SK-N-SH treated with all-trans-retinoic acid at 6 μM for 48 hours (cell line): ENCODE data around the gene GTF2F2.

Experiments used
- ATAC-seq: fragments of 200-7000 bp; cut with Tn5 transposase; 3 replicates; pipeline ENCODE4 v1.9.1; 2020; ENCODE audit warnings: mild to moderate bottlenecking, moderate library complexity
- BACH2 ChIP-seq: fragments of 250-450 bp; sonication (Bioruptor Pico); IDR thresholded peaks from 2 replicates; pipeline ENCODE4 v1.9.0; 2021; ENCODE audit warnings: mild to moderate bottlenecking, borderline replicate concordance
- CSDC2 ChIP-seq: fragments of 250-450 bp; sonication (Bioruptor Pico); IDR thresholded peaks from 2 replicates; pipeline ENCODE4 v1.5.0; 2020; ENCODE audit warnings: mild to moderate bottlenecking, moderate library complexity
- ESRRG ChIP-seq: fragments of 250-450 bp; sonication (Bioruptor Pico); IDR thresholded peaks from 2 replicates; pipeline ENCODE4 v1.6.1; 2021; ENCODE audit warnings: mild to moderate bottlenecking
- GLIS3 ChIP-seq: fragments of 250-450 bp; sonication (Bioruptor Pico); IDR thresholded peaks from 2 replicates; pipeline ENCODE4 v1.5.0; 2020; ENCODE audit warnings: mild to moderate bottlenecking, moderate library complexity
- ISL1 ChIP-seq: fragments of 250-450 bp; sonication (Bioruptor Pico); IDR thresholded peaks from 2 replicates; pipeline ENCODE4 v2.1.2; 2022; ENCODE audit warnings: mild to moderate bottlenecking, moderate library complexity
- OSR1 ChIP-seq: fragments of 250-450 bp; sonication (Bioruptor Pico); IDR thresholded peaks from 2 replicates; pipeline ENCODE4 v1.8.0; 2022; ENCODE audit warnings: moderate library complexity, mild to moderate bottlenecking, inconsistent platforms
- PPARA ChIP-seq: fragments of 250-450 bp; sonication (Bioruptor Pico); IDR thresholded peaks from 2 replicates; pipeline ENCODE4 v1.5.0; 2020; ENCODE audit warnings: mild to moderate bottlenecking, borderline replicate concordance
- SNAI2 ChIP-seq: fragments of 250-450 bp; sonication (Bioruptor Pico); IDR thresholded peaks from 2 replicates; pipeline ENCODE4 v1.5.0; 2020; ENCODE audit warnings: mild to moderate bottlenecking, moderate library complexity
- TCF4 ChIP-seq: fragments of 250-450 bp; sonication (Bioruptor Pico); IDR thresholded peaks from 2 replicates; pipeline ENCODE4 v1.8.0; 2021; ENCODE audit warnings: mild to moderate bottlenecking, moderate library complexity, borderline replicate concordance
- TOX ChIP-seq: fragments of 250-450 bp; sonication (Bioruptor Pico); IDR thresholded peaks from 2 replicates; pipeline ENCODE4 v1.8.0; 2021; ENCODE audit warnings: mild to moderate bottlenecking, moderate library complexity, borderline replicate concordance
- ZC3H10 ChIP-seq: fragments of 250-450 bp; sonication (Bioruptor Pico); IDR thresholded peaks from 2 replicates; pipeline ENCODE4 v1.5.1; 2021; ENCODE audit warnings: mild to moderate bottlenecking, moderate library complexity
- ZFP3 ChIP-seq: fragments of 250-450 bp; sonication (Bioruptor Pico); IDR thresholded peaks from 2 replicates; pipeline ENCODE4 v1.5.0; 2020; ENCODE audit warnings: mild to moderate bottlenecking, moderate library complexity
- ZFP30 ChIP-seq: fragments of 450-650 bp; formaldehyde crosslinking; IDR thresholded peaks from 2 replicates; pipeline ENCODE4 v1.5.0; 2022; ENCODE audit warnings: mild to moderate bottlenecking, moderate library complexity
- ZNF565 ChIP-seq: fragments of 450-650 bp; formaldehyde crosslinking; conservative IDR thresholded peaks from 2 replicates; pipeline ENCODE4 v1.5.0; 2020; ENCODE audit warnings: low read depth, mild to moderate bottlenecking, moderate library complexity
- ZNF70 ChIP-seq: fragments of 450-650 bp; formaldehyde crosslinking; IDR thresholded peaks from 2 replicates; pipeline ENCODE4 v1.5.0; 2020; ENCODE audit warnings: mild to moderate bottlenecking, moderate library complexity
- ZNF8 ChIP-seq: fragments of 450-650 bp; formaldehyde crosslinking; IDR thresholded peaks from 2 replicates; pipeline ENCODE4 v1.5.0; 2020; ENCODE audit warnings: mild to moderate bottlenecking, moderate library complexity
- TF ChIP-seq, protein P1 (sequence below): fragments of 250-450 bp; sonication (Bioruptor Pico); IDR thresholded peaks from 2 replicates; pipeline ENCODE4 v1.5.1; 2021; ENCODE audit warnings: mild to moderate bottlenecking, moderate library complexity
- TF ChIP-seq, protein P2 (sequence below): fragments of 250-450 bp; sonication (Bioruptor Pico); IDR thresholded peaks from 2 replicates; pipeline ENCODE4 v1.5.1; 2020; ENCODE audit warnings: low read depth, mild to moderate bottlenecking, moderate library complexity
- TF ChIP-seq, protein P3 (sequence below): fragments of 250-450 bp; sonication (Bioruptor Pico); IDR thresholded peaks from 2 replicates; pipeline ENCODE4 v1.8.0; 2020; ENCODE audit warnings: mild to moderate bottlenecking, moderate library complexity, borderline replicate concordance
- TF ChIP-seq, protein P4 (sequence below): fragments of 250-450 bp; sonication (Bioruptor Pico); IDR thresholded peaks from 2 replicates; pipeline ENCODE4 v1.5.0; 2020; ENCODE audit warnings: mild to moderate bottlenecking, moderate library complexity

GTF2F2 gene

DNA sequence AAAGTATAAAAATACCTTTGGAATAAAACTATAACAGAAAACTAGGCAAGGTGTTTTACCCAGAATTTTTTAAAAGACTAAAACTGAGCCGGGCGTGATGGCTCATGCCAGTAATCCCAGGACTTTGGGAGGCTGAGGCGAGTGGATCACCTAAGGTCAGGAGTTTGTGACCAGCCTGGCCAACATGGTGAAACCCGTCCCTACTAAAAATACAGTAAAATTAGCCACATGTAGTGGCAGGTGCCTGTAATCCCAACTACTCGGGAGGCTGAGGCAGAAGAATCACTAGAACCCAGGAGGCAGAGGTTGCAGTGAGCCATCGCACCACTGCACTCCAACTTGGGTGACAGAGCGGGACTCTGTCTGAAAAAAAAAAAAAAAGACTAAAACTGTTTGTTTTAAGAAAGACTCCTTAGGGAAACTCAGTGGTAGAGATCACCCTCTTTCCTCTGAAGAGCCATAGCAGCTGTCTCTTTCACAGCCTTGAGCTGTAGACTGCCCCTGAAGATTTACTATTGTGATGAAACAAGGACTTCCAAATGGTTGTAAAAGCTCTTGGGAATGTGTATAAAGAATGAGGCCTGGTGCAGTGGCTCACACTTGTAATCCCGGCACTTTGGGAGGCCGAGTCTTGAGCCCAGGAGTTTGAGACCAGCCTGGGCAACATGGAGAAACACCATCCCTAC is 95.2 kb downstream of the GTF2F2 start:
- TF ChIP-seq SNAI2 (no peak), TOX (CRISPR knock-in tag) (no peak), CSDC2 (CRISPR knock-in tag) (no peak), ISL1 (CRISPR knock-in tag) (no peak), ZNF565 (CRISPR knock-in tag) (no peak), GLIS3 (CRISPR knock-in tag) (no peak)
- TF ChIP-seq, protein P1, sequence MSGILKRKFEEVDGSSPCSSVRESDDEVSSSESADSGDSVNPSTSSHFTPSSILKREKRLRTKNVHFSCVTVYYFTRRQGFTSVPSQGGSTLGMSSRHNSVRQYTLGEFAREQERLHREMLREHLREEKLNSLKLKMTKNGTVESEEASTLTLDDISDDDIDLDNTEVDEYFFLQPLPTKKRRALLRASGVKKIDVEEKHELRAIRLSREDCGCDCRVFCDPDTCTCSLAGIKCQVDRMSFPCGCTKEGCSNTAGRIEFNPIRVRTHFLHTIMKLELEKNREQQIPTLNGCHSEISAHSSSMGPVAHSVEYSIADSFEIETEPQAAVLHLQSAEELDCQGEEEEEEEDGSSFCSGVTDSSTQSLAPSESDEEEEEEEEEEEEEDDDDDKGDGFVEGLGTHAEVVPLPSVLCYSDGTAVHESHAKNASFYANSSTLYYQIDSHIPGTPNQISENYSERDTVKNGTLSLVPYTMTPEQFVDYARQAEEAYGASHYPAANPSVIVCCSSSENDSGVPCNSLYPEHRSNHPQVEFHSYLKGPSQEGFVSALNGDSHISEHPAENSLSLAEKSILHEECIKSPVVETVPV (CRISPR knock-in tag), result no peak

DNA sequence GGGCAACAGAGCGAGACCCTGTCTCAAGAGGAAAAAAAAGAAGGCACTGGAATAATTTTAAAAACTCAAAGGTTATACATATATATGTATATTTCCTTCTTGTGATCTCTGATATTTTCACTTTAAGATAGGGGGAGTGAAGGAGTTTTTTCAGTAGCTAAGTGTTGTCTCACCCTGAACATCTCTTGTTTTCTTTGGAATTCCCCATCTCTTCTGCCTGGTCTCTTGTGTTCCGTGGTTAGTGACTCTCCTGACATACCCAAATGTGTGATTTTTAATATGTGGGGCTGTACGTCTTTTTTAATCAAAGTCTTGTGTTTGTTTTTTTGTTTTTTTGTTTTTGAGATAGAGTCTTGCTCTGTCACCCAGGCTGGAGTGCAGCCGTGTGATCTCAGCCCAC is 95.9 kb downstream of the GTF2F2 start:
- TF ChIP-seq ZNF565 (CRISPR knock-in tag), result no peak
- TF ChIP-seq, protein P2, sequence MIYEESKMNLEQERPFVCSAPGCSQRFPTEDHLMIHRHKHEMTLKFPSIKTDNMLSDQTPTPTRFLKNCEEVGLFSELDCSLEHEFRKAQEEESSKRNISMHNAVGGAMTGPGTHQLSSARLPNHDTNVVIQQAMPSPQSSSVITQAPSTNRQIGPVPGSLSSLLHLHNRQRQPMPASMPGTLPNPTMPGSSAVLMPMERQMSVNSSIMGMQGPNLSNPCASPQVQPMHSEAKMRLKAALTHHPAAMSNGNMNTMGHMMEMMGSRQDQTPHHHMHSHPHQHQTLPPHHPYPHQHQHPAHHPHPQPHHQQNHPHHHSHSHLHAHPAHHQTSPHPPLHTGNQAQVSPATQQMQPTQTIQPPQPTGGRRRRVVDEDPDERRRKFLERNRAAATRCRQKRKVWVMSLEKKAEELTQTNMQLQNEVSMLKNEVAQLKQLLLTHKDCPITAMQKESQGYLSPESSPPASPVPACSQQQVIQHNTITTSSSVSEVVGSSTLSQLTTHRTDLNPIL (CRISPR knock-in tag), result no peak
- TF ChIP-seq ISL1 (CRISPR knock-in tag), result no peak
- TF ChIP-seq ZNF70, result no peak
- TF ChIP-seq, protein P3, sequence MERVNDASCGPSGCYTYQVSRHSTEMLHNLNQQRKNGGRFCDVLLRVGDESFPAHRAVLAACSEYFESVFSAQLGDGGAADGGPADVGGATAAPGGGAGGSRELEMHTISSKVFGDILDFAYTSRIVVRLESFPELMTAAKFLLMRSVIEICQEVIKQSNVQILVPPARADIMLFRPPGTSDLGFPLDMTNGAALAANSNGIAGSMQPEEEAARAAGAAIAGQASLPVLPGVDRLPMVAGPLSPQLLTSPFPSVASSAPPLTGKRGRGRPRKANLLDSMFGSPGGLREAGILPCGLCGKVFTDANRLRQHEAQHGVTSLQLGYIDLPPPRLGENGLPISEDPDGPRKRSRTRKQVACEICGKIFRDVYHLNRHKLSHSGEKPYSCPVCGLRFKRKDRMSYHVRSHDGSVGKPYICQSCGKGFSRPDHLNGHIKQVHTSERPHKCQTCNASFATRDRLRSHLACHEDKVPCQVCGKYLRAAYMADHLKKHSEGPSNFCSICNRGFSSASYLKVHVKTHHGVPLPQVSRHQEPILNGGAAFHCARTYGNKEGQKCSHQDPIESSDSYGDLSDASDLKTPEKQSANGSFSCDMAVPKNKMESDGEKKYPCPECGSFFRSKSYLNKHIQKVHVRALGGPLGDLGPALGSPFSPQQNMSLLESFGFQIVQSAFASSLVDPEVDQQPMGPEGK, result no peak
- TF ChIP-seq TCF4 (CRISPR knock-in tag), result no peak
- ATAC-seq, result no peak

More for the DNA sequence above, 95.2 kb downstream of the GTF2F2 start:
- no peak for ATAC-seq

DNA sequence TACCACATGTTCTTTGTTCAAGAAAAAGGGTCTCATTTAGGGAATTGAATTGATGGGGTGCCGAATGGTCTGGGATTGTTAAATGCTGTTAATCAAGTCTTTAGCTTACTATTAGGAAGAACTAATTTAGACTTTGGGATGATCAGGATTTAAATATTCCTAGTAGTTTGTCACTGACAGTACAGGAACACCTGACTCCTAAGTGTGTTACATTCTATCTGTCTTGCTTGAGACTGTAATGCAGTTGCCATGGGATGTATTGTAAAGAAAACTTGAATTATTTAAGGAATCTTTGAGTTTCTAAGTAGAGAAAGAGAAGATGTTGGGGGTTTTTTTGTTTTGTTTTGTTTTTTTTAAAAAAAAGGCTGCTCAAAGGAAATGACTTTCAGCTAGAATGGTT is 98.4 kb downstream of the GTF2F2 start:
- TF ChIP-seq ZNF8 (CRISPR knock-in tag) (no peak), ZFP30 (CRISPR knock-in tag) (no peak), CSDC2 (CRISPR knock-in tag) (no peak), SNAI2 (no peak), ZNF565 (CRISPR knock-in tag) (no peak), BACH2 (CRISPR knock-in tag) (no peak), ESRRG (CRISPR knock-in tag) (no peak)
- TF ChIP-seq, protein P2 (CRISPR knock-in tag), result no peak
- TF ChIP-seq, protein P3, result no peak
- ATAC-seq, result peak; percentile 47

DNA sequence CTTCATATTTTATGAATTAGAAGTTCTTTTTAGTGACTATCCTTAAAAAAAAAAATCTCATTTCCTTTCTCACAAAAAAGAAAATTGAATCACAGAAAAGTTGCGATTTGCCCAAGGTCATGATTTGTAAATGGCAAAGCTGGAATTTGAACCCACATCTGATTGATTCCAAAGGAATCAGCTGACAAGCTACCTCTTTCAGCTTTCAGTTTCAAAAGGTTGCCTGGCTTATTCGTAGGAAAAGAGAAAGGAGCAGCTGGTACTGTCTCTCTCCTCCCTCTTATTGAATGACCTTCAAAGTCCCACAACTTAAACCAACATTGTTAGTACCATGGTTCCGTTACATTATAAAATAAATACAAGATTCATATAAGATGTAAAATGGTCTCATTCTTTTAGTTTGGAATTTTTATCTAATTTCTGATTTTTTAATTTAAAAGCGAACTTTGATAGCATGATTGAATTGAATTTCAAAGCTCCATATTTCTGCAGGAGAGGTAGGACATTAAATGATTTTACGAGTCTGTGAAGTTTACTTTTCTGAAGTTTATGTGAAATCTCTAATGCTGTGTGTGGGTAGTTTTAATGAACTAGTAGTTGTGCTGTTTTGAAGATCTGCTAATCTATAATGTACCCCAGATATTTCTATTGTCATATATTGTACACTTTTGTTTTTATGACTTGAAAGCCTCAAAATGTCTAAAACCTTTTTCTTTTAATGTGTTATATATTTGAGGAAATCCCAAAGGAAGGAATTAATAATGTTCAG is 99.0 kb downstream of the GTF2F2 start:
- peak; percentile 53 for ATAC-seq
- TF ChIP-seq ZFP3 (no peak), GLIS3 (CRISPR knock-in tag) (no peak), CSDC2 (CRISPR knock-in tag) (no peak), TCF4 (CRISPR knock-in tag) (no peak), ZFP30 (CRISPR knock-in tag) (no peak), ZNF565 (CRISPR knock-in tag) (no peak), ESRRG (CRISPR knock-in tag) (no peak), ZC3H10 (CRISPR knock-in tag) (no peak), PPARA (no peak), SNAI2 (no peak), OSR1 (CRISPR knock-in tag) (no peak)
- TF ChIP-seq, protein P2 (CRISPR knock-in tag), result no peak
- TF ChIP-seq, protein P4, sequence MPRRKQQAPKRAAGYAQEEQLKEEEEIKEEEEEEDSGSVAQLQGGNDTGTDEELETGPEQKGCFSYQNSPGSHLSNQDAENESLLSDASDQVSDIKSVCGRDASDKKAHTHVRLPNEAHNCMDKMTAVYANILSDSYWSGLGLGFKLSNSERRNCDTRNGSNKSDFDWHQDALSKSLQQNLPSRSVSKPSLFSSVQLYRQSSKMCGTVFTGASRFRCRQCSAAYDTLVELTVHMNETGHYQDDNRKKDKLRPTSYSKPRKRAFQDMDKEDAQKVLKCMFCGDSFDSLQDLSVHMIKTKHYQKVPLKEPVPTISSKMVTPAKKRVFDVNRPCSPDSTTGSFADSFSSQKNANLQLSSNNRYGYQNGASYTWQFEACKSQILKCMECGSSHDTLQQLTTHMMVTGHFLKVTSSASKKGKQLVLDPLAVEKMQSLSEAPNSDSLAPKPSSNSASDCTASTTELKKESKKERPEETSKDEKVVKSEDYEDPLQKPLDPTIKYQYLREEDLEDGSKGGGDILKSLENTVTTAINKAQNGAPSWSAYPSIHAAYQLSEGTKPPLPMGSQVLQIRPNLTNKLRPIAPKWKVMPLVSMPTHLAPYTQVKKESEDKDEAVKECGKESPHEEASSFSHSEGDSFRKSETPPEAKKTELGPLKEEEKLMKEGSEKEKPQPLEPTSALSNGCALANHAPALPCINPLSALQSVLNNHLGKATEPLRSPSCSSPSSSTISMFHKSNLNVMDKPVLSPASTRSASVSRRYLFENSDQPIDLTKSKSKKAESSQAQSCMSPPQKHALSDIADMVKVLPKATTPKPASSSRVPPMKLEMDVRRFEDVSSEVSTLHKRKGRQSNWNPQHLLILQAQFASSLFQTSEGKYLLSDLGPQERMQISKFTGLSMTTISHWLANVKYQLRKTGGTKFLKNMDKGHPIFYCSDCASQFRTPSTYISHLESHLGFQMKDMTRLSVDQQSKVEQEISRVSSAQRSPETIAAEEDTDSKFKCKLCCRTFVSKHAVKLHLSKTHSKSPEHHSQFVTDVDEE (CRISPR knock-in tag), result no peak
